Renal cortex interstitium (tissue), 3 donors: ENCODE results near the gene CCDC30. TPM values are rescaled to one million over a fixed set of nuclear protein-coding genes. Genes with fewer than 3 reads are reported as not detected.

ENCODE experiments used
- polyA plus RNA-seq, 3 donors: library from polyadenylated mRNA; unstranded; fragments of 120-200 nt; gene quantifications; one replicate each; pipeline ENCODE4 v1.2.1, GENCODE V29; 2013; ENCODE audit not compliant: insufficient read length in 3 of 3

The CCDC30 gene
- polyA plus RNA-seq, 3 donors = 15.3 to 26.9 (median 21.0) TPM

Other genes starting within 250 kb of the CCDC30 start
- gene FOXJ3, start 128.1 kb upstream of the CCDC30 start, polyA plus RNA-seq = 10 to 100 TPM; 38.8 to 48.9 (median 45.6) TPM
- under 1 TPM; 0.73 to 0.92 (median 0.73) TPM for gene RIMKLA, start 82.5 kb upstream of the CCDC30 start, polyA plus RNA-seq
- 1 to 10 TPM; 3.2 to 4.3 (median 4.2) TPM for gene ZMYND12, start 7.3 kb upstream of the CCDC30 start, polyA plus RNA-seq
- 10 to 100 TPM; 73.7 to 85.5 (median 76.3) TPM for gene PPCS, start 6.7 kb upstream of the CCDC30 start, polyA plus RNA-seq
- gene PPIH, start 195.1 kb downstream of the CCDC30 start, polyA plus RNA-seq = 10 to 100 TPM; 50.1 to 58.6 (median 54.9) TPM
- gene YBX1, start 219.1 kb downstream of the CCDC30 start, polyA plus RNA-seq = 100 to 1,000 TPM; 579 to 686 (median 678) TPM